Stimulated activated CD4-positive, alpha-beta T cell treated with anti-CD3 and anti-CD28 coated beads, Interleukin-15, amount 100 ng/mL, for 24 hours (primary cell): ENCODE results near the gene DNAJC7.
A peak's percentile ranks its signal among the peaks of the same experiment; 100 is the strongest.

Experiments used
- DNase-seq: peaks from one replicate; pipeline ENCODE4 v3.0.0-alpha.2; 2020

Gene DNAJC7

DNA sequence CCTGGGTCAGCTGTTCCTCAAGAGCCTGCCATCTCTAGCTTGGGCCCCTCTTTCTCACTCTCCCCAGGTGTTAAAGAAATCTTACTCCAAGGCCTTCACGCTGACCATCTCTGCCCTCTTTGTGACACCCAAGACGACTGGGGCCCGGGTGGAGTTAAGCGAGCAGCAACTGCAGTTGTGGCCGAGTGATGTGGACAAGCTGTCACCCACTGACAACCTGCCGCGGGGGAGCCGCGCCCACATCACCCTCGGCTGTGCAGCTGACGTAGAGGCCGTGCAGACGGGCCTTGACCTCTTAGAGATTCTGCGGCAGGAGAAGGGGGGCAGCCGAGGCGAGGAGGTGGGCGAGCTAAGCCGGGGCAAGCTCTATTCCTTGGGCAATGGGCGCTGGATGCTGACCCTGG lies 43.8 kb downstream of the DNAJC7 start:
- no peak for DNase-seq

DNA sequence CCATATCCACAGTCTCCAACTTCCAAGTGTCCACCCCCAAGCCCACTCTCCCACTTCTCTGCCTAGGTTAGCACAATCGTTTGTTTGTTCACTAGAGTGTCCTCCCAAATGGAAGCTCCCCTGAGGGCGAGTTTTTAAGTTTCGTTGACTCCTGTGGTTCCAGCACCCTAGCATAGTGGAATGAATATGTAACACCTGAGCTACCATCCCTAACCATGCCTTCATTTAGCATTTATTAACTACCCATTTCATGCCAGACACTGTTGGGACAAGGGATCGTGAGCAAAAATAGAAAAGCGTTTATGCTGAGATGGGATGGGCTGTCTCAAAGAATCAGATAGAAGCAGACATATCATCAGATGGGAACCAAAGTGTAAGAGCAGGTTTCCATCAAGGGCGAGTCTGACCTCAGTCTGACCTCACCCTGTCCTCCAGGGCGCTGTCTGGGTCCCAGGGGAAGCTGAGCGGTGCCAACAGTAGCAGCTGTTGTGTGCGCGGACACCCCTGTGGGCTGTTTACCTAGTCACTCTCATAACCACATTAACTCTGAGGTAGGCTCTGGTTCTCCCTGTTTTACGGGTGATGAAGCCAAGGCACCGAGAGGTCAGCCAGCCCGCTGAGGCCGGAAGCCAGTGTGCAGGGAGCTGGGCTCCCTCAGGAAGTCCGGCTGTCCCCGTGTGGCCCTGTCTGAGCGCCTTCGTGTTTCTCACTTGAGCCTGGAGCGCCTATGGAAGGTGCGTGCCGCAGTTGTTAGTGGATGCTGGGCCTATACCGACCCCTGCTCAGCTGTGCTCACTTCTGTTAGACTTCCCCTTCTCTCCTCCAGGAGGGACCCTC lies 44.5 kb downstream of the DNAJC7 start:
- DNase-seq = no peak

DNA sequence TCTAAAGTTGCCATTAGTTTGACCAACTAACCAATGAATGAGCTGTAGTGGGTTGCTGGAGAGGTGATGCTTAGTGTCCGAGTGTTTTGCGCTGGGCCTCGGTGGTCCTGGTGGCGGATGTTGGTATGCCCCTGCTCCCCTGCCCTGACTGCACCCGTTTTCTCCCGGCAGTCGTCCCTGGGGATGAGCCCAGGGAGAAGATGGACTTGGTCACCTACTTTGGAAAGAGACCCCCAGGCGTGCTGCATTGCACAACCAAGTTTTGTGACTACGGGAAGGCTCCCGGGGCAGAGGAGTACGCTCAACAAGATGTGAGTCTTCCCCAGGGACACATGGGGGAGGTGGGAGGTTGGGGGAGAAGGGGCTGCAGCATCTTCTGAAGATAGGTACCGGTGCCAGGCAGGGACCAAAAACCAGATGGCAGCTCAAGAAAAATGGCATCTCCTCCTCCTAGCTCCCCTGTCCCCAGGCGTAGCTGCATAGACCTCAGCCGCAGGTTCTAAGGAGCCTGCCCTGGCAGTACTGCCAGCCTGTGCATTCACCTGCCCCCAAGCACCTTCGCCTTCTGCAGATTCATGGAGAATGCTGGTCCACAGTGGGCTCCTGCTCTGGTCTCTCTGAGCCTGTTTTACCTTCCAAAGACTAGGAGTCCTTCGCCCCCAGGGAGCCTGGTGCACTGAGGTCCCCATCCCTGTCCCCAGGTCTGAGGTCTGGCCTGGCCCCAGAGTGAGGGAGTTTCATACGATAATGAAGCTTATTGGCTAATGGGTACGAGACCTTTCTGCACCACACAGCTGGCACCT lies 45.3 kb downstream of the DNAJC7 start:
- no peak for DNase-seq

DNA sequence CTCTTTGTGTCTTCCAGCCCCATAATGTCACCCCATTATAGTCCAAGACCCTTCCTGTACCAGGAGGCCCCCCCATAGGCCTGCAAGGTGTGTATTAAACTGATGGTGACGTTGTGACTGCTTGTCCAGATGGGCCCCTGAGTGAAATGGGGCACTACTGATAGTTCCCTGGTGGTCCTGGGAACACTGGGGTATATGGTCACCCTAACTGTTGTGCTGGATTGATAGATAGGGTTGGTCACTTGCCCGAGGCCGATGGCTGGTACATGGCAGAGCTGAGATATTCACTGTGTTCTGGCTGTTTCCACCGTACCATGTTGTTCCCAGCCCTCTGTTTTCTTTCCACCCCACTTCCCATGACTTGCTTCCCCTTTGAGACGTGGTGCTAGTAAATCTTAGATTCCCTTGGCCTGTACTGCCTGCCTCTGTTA lies 46.3 kb downstream of the DNAJC7 start:
- DNase-seq = no peak

DNA sequence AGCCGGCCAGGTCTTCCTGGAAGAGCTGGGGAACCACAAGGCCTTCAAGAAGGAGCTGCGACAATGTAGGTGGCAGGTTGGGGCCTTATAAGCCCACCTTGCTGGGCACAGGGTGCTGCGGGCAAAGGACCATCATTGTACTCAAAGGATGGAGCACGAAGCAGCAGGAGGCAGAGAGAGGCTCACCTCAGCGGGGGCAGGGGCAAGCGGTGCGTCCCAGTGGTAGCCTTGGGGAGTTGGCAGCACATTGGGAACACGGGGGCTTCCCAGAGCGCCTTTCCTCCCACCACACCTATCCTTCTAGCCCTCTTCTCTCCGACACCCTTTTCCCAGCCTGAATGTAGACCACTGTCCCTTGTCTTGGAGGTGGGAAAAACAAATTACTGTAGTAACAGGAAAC lies 48.6 kb downstream of the DNAJC7 start:
- no peak for DNase-seq

DNA sequence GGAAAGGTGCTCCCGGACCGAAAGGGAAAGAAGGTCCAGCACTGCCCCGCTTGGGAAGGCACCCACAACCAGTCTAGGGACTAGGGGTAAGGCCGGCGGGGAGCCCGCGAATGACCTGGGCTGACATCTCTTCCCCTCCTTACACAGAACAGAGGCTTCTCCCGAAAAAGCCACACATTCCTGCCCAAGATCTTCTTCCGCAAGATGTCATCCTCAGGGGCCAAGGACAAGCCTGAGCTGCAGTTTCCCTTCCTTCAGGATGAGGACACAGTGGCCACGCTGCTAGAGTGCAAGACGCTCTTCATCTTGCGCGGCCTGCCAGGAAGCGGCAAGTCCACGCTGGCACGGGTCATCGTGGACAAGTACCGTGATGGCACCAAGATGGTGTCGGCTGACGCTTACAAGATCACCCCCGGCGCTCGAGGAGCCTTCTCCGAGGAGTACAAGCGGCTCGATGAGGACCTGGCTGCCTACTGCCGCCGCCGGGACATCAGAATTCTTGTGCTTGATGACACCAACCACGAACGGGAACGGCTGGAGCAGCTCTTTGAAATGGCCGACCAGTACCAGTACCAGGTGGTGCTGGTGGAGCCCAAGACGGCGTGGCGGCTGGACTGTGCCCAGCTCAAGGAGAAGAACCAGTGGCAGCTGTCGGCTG lies 49.2 kb downstream of the DNAJC7 start:
- DNase-seq = no peak

DNA sequence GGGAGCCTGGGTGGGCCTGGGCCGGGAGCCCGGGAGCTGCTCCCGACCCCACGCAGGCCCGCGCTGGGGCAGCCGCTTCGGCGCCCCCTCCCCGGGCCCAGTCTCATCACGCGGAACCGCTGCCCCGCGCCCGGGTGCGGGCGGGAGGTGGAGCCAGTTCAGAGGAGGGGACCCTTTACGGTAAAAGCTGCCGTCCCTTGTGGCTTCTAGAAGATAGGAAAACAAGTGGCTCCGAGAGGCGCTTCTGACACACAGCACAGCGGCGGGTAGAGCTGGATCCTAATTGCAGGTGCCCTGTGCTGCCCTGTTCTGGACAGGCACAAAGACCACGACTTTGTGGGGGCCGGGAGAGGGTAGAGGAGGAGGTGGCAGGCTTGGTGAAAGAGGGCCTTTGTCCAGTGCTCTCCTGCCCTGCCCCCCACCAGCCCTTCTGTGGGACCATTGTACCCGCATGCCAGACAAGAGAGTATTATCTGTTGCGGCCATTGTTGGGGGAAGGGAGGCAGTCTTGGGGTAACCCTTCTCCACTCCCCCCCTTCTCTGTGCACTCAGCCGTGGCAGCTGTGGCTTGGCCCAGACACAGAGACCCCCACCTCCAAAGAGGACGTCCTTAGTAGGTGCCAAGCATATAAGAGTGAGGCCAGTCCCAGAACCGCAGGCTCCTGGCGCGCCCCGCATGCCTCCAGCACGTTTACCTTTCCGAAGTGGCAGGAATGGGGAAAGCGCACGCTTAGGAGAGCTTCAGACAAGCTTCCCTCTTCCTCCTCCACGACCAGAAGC lies 49.9 kb downstream of the DNAJC7 start:
- DNase-seq = peak; percentile 60

DNA sequence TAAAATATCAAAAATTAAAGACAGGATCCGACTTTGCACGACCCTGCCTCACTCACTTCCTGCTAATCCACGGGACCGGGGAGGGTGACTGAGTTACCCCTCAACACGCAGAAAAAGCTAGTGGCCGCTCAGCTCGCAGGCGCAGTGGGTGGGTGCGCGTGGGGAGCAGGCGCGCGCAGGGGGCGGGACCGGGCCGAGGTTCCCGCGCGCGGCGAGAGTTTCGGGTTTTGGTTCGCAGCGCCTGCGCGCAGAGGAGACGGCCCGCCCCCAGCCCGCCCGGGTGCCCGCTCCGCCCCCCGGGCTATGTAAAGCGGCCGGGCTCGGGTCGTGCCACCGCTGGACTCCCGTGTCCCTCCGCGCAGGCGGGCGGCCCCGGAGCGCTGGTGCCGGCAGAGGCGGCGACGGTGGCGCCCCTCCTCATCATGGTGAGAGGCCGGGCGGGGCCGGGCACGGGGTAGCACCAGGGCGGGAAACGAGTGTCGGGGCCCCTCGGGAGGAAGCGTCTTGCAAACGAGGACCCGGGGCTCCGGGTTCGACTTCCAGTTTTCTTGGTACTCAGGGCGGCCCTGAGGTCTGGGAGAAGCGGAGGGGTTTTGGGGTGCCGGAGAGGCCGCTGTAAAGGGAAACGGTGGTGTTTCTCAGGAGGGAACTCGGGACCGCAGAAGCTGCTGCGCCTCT lies 50.6 kb downstream of the DNAJC7 start, which contains the start of gene CNP:
Gene CNP, plus strand, starts transcription at position 333 of the 678 bp plus-strand sequence. Its CDS starts 90 bp downstream, at position 423.
- peak; percentile 94 for DNase-seq

DNA sequence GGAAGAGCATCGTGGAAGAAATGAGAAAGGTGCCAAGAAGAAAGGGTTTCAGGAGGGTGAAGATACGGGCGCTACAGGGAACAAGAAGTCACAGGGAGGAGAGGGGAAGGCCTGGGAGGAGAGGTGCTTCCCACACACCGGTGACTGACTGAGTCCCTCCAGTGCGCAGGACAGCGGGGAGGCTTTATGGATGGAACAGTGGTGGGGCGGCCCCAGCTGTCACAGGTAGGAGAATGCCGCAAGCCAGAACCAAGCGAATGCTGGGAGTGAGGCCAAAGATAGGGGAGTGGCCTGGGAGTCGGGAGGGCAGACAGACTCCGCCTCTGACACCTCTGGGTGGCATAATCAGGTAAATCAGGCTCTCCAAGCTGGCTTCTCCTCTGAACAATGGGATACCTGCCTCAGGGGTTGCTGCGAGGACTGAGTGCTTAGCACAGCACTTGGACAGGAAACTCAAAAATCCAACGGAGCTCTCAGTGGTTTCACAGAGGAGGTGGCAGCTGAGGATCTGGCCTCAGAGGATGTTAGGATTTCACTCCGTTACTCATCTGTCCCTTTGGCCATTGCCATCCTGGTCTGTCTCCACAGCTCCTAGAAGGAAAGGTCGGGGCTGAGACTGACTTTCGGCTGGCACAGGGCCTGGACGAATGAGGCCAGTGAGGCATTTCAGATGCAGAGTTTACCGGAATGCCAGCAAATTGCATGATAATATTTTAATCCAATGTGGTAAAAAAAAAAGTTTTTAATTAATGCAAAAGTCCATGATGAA lies 51.4 kb downstream of the DNAJC7 start:
- peak; percentile 83 for DNase-seq

DNA sequence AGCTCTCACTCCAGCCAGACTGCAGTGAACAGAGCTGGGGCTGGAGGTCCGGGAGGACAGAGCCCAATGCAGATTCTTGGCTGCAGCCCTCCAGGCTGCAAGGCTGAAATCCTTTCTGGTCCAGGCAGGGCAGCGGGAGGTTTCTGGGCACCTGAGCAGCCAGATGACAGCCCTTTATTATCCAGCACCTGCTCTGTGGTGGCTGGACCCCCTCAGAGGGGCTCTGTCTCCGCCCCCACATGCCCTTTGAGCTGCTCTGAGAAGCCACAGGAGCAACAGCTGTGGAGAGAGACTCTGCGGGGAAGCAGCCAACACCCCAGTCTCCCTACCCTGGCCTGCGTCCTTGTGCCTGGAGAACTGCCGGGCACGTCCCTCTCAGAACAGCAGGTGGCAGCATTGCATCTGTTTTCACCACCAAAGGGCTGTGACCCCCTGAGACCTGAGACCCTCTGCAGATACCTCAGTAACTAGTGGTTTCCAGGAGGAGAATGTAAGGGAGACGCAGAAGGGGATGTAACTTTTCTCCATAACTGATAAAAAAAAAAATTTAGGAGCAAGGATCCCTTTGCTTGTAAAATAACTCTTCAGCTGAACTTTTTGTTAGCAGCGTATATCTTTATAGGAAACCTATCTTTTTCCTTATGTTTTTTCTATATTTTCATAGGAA lies 54.3 kb downstream of the DNAJC7 start:
- DNase-seq = peak; percentile 81

DNA sequence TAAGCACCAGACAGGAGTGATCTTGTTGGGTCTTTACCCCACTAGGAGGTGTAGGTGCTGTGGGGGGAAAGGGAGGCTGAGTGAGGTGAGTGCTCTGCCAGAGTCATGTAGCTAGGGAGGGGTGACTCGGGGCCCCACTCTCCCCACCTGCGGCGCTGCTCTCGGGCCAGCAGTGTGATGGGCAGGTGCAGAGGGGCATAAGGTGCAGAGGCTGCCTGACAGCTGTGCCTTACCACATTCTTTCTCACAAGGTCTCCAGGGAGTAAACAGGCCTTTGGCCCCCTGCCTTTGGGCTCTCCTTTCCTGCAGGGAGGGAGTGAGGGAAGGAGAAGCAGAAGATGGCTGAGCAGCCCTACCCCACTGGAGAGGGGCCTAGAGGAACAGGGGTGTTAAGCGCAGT lies 55.1 kb downstream of the DNAJC7 start:
- DNase-seq = no peak

DNA sequence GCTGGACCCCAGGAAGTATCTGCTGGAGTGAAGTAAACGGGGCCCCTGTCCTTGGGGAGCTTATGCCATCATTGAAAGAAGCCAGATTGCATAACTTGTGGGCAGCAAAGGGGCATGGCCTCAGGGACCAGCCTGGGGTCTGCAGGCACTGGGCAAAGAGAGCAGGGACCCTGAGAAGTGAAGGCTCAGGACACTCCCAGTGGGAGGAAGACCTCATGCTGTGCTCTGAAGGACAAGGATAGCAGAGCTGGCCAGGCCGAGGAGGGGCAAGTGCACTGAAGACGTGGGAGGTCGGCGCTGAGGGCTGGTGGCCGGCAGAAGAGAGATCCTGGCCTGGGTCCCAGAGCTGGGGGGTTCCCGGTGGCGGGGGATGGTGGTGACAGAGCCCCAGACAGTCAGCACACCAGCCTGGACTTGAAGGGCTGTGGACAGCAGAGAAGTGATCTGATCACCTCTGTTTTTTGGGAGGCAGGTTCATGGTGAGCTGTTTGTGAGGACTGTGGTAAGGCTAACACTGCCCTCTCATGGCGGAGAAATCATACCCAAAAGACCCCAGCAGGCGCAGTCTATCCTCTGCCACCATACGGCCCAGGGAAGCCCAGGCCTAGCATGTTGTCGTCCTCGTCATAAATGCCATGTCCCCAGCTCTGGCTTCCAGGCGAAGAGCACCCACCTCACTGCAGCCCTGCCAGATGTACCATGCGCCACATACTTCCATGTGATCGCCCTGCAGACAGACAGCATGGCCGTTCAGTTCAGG lies 57.7 kb downstream of the DNAJC7 start:
- DNase-seq = no peak

DNA sequence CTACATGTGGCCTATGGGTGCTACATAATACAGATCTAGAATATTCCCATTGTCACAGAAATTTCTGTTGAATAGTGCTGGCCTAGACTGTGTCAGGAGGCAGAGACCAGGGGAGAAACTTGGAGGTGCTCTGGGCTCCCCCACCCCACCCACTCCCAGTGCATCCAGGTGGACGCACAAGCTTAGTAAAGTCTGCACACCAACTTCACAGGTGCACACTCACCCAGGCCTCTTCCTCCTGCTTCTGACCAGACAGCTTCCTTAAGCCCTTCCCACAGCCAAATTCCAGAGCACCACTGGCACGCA lies 58.3 kb downstream of the DNAJC7 start:
- no peak for DNase-seq

DNA sequence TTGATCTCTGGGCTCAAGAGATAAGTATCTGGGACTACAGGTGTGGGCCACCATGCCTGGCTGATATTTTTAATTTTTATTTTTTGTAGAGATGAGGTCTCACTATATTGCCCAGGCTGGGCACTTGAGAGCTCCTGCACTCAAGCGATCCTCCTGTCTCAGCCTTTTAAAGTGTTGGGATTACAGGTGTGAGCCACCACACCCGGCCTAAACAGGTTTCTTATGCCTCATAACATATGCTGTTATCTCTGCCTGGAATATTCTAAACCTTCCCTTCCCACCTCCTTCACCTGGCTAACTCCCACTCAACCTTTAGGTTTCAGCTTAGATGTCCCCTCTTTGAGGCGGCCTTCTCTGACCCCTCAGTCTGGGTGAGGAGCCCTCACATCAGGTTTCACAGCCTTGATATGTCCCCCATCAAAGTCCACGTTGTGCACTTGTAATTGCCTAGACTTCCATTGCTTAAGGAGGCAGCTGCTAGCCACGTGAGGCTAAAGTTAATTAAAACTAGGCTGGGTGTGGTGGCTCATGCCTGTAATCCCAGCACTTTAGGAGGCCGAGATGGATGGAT lies 59.3 kb downstream of the DNAJC7 start:
- DNase-seq = no peak

DNA sequence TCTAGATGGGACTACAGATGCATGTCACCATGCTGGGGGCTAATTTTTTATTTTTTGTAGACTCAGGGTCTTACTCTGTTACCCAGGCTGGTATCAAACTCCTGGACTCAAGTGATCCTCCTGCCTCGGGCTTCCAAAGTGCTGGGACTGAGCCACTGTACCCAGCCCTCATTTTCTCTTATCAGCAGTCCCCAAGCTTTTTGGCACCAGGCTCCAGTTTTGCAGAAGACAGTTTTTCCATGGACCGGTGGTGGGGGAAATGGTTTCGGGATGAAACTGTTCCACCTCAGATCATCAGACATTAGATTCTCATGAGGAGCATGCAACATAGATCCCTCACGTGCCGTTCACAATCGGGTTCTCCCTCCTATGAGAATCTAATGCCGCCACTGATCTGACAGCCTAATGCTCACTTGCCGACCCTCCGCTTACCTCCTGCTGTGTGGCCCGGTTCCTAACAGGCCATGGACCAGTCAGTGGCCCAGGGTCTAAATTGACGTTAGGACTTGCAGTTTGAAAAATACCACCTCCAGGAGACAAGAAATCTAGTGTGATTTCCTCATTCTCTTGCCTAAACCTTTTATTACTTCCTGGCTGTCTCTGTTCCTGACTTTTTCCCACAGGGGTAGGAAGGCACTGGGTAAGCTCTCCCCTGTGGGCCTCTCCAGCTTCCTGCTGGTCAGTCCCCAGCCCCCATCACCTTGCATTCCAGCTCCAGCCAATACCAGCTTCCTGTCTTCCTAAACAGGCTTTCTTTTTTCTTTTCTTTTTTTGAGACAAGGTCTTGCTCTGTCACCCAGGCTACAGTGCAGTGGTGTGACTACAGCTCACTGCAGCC lies 60.0 kb downstream of the DNAJC7 start:
- no peak for DNase-seq

DNA sequence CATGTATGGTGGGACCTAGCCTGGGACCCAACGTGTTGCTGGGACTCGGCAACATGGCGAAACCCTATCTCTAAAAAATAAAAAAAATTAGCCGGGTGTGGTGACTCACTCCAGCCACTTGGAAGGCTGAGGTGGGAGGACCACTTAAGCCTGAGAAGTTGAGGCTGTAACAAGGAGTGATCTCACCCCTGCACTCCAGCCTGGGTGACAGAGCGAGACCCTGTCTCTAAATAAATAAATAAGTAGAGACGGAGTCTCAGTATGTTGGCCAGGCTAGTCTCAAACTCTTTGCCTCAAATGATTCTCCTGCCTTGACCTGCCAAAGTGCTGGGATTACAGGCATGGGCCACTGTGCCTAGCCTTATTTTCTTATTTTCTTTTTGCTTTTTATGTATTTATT lies 60.7 kb downstream of the DNAJC7 start:
- DNase-seq = no peak

DNA sequence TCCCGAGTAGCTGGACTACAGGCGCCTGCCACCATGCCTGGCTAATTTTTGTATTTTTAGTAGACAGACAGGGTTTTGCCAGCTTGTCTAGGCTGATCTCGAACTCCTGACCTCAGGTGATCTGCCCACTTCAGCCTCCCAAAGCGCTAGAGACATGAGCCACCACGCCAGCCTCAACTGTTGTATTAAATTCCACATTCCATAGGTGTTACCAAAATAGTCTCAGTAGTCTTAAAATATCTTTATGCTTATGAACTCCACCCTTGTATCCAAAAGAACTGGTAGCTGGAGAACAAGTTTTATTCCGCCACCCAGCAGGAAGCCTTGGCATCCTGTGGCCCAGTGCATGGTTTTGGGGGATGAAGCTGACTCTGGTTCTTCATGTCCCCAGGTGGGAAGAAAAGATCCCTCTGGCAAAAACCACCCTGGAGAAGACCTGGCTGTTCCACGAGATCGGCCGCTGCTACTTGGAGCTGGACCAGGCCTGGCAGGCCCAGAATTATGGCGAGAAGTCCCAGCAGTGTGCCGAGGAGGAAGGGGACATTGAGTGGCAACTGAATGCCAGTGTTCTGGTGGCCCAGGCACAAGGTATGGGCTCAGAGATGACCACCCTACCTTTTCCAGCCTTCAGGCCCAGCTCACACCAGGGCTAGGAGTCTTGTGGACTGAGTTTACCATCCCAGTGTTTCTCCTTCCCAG lies 68.3 kb downstream of the DNAJC7 start:
- DNase-seq = no peak

DNA sequence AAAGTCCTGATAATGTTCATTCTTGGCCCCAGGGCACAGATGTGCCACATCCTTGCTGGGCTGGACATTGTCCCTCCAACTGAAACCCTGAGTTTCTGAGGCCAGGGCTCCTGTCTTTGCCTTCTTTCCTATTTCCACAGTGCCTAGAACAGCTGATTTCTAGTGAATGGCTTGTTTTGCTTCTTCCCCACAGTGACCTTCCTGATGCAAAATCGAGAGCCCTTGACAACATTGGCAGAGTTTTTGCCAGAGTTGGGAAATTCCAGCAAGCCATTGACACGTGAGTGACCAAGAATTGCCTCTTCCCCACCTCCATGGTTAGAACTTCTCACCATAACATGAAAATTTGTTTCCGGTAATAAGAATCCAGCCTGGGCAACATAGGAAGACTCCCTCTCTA lies 72.3 kb downstream of the DNAJC7 start:
- DNase-seq = no peak
